ENCODE data around the gene PLCB2. TPM values are rescaled to one million over a fixed set of nuclear protein-coding genes. Genes with fewer than 3 reads are reported as not detected.

The PLCB2 gene
- total and polyA plus RNA-seq, 4 donors: 7.6 to 21.8 (median 16.5) TPM

- Histone ChIP-seq H3K4me1 (ENCODE audit: control insufficient read depth, insufficient read depth, low read length) (peaks cover 50% of the 10 kb centered on the region), H3K27ac (ENCODE audit: low read depth, low read length) (no peak overlapping the region), H3K27me3 (ENCODE audit: control insufficient read depth, insufficient read depth, low read length) (peaks cover 37% of the 10 kb centered on the region), H3K4me3 (ENCODE audit: low read depth, low read length) (no peak overlapping the region), H3K36me3 (ENCODE audit: control insufficient read depth, insufficient read depth, low read length) (peaks cover 13% of the 10 kb centered on the region), H3K9me3 (ENCODE audit: control insufficient read depth, insufficient read depth, low read length) (no peaks in the 10 kb centered on the region)
- 70% methylated on average over 4 of the region's 4 CpGs for WGBS (ENCODE audit: insufficient coverage)
- no peak for DNase-seq (ENCODE audit: low read depth in 4 of 6, low spot score in 6 of 6)
Measured at GRCh38 chr15:40287968-40288367, 19.8 kb downstream of the PLCB2 start.

GRCh38 chr15:40287505-40287904 is 20.2 kb downstream of the PLCB2 start:
- peaks cover 13% of the 10 kb centered on the region for H3K36me3 ChIP-seq (ENCODE audit: control insufficient read depth, insufficient read depth, low read length)
- 80% methylated on average over 1 of the region's 3 CpGs for WGBS (ENCODE audit: insufficient coverage)
- no peak overlapping the region for H3K4me3 ChIP-seq (ENCODE audit: low read depth, low read length)
- no peaks in the 10 kb centered on the region for H3K9me3 ChIP-seq (ENCODE audit: control insufficient read depth, insufficient read depth, low read length)
- no peak overlapping the region for H3K27ac ChIP-seq (ENCODE audit: low read depth, low read length)
- H3K27me3 ChIP-seq (ENCODE audit: control insufficient read depth, insufficient read depth, low read length): peaks cover 42% of the 10 kb centered on the region
- DNase-seq (ENCODE audit: low read depth in 4 of 6, low spot score in 6 of 6): no peak
- H3K4me1 ChIP-seq (ENCODE audit: control insufficient read depth, insufficient read depth, low read length): peaks cover 53% of the 10 kb centered on the region

DNA sequence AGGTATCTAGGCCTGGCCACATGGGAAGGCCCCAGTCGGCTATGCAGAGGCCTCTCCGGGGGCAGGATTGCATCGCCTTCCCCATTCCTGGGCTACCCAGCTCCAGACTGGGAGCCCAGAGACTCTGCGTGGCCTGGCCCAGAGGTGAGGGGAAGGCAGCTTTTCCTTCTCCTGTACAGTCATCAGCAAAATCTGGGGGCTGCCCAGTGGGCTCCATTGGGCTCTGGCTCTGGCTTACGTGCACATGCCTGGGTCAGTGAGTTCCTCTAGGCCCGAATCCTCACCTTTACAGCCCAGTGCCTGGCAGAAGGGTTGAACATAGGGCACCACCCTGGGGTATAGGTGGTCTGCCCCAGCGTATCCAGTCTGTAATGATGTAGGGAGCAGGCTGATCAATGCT is 20.9 kb downstream of the PLCB2 start:
- peaks cover 45% of the 10 kb centered on the region for H3K27me3 ChIP-seq (ENCODE audit: control insufficient read depth, insufficient read depth, low read length)
- DNase-seq (ENCODE audit: low read depth in 4 of 6, low spot score in 6 of 6): no peak
- H3K9me3 ChIP-seq (ENCODE audit: control insufficient read depth, insufficient read depth, low read length): no peaks in the 10 kb centered on the region
- H3K4me3 ChIP-seq (ENCODE audit: low read depth, low read length): no peak overlapping the region
- no peak overlapping the region for H3K27ac ChIP-seq (ENCODE audit: low read depth, low read length)
- peaks cover 50% of the 10 kb centered on the region for H3K4me1 ChIP-seq (ENCODE audit: control insufficient read depth, insufficient read depth, low read length)
- peaks cover 13% of the 10 kb centered on the region for H3K36me3 ChIP-seq (ENCODE audit: control insufficient read depth, insufficient read depth, low read length)
- 79% methylated on average over 6 of the region's 7 CpGs for WGBS (ENCODE audit: insufficient coverage)

- Histone ChIP-seq H3K4me3 (ENCODE audit: low read depth, low read length) (no peak overlapping the region), H3K27me3 (ENCODE audit: control insufficient read depth, insufficient read depth, low read length) (peaks cover 48% of the 10 kb centered on the region)
Measured at GRCh38 chr15:40286061-40286532, 21.6 kb downstream of the PLCB2 start.

DNA sequence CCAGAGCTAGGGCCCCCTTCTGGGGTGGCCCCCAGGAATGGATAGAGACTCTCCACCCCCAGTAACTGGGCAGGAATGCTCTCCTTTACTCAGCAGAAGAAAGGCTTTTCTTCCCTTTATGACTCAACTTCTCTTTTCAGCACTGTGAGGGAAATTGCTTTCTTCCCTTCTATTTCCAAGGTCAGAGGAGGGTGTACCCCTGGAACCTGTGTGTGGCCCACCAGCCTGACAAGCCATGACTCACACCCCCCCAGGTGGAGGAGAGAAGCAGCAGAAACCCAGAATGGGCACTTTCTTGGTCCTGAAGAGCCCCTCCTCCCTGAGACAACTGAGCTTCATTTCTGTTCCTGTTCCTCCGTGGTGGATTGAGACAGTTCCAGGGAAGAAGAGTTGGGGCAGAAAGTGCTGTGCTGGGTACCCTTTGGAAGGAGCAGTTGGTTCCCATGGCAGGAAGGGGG is 22.2 kb downstream of the PLCB2 start:
- peaks cover 13% of the 10 kb centered on the region for H3K36me3 ChIP-seq (ENCODE audit: control insufficient read depth, insufficient read depth, low read length)
- H3K4me3 ChIP-seq (ENCODE audit: low read depth, low read length): no peak overlapping the region
- H3K27ac ChIP-seq (ENCODE audit: low read depth, low read length): no peak overlapping the region
- H3K27me3 ChIP-seq (ENCODE audit: control insufficient read depth, insufficient read depth, low read length): peaks cover 53% of the 10 kb centered on the region
- no peaks in the 10 kb centered on the region for H3K9me3 ChIP-seq (ENCODE audit: control insufficient read depth, insufficient read depth, low read length)
- H3K4me1 ChIP-seq (ENCODE audit: control insufficient read depth, insufficient read depth, low read length): peaks cover 47% of the 10 kb centered on the region
- no peak for DNase-seq (ENCODE audit: low read depth in 4 of 6, low spot score in 6 of 6)
- WGBS (ENCODE audit: insufficient coverage): 0% methylated on average over 1 of the region's 1 CpG

More at GRCh38 chr15:40286061-40286532, 21.6 kb downstream of the PLCB2 start:
- Histone ChIP-seq H3K9me3 (ENCODE audit: control insufficient read depth, insufficient read depth, low read length) (no peaks in the 10 kb centered on the region), H3K36me3 (ENCODE audit: control insufficient read depth, insufficient read depth, low read length) (peaks cover 13% of the 10 kb centered on the region), H3K4me1 (ENCODE audit: control insufficient read depth, insufficient read depth, low read length) (peaks cover 49% of the 10 kb centered on the region), H3K27ac (ENCODE audit: low read depth, low read length) (no peak overlapping the region)
- peak in 1 of 6 donors; percentile 45 for DNase-seq (ENCODE audit: low read depth in 4 of 6, low spot score in 6 of 6)
- 67% methylated on average over 5 of the region's 7 CpGs for WGBS (ENCODE audit: insufficient coverage)

GRCh38 chr15:40285151-40285550 is 22.6 kb downstream of the PLCB2 start:
- H3K27me3 ChIP-seq (ENCODE audit: control insufficient read depth, insufficient read depth, low read length): peaks cover 53% of the 10 kb centered on the region

GRCh38 chr15:40283615-40284300 is 24.0 kb downstream of the PLCB2 start:
- Histone ChIP-seq H3K27me3 (ENCODE audit: control insufficient read depth, insufficient read depth, low read length) (peaks cover 66% of the 10 kb centered on the region), H3K27ac (ENCODE audit: low read depth, low read length) (no peak overlapping the region), H3K4me3 (ENCODE audit: low read depth, low read length) (no peak overlapping the region), H3K9me3 (ENCODE audit: control insufficient read depth, insufficient read depth, low read length) (no peaks in the 10 kb centered on the region), H3K36me3 (ENCODE audit: control insufficient read depth, insufficient read depth, low read length) (peaks cover 12% of the 10 kb centered on the region), H3K4me1 (ENCODE audit: control insufficient read depth, insufficient read depth, low read length) (peaks cover 55% of the 10 kb centered on the region)
- DNase-seq (ENCODE audit: low read depth in 4 of 6, low spot score in 6 of 6): no peak
- WGBS (ENCODE audit: insufficient coverage): 19% methylated on average over 24 of the region's 33 CpGs

More at GRCh38 chr15:40285151-40285550, 22.6 kb downstream of the PLCB2 start:
- Histone ChIP-seq H3K4me1 (ENCODE audit: control insufficient read depth, insufficient read depth, low read length) (peaks cover 47% of the 10 kb centered on the region), H3K4me3 (ENCODE audit: low read depth, low read length) (no peak overlapping the region), H3K27ac (ENCODE audit: low read depth, low read length) (no peak overlapping the region), H3K9me3 (ENCODE audit: control insufficient read depth, insufficient read depth, low read length) (no peaks in the 10 kb centered on the region), H3K36me3 (ENCODE audit: control insufficient read depth, insufficient read depth, low read length) (peaks cover 13% of the 10 kb centered on the region)
- WGBS (ENCODE audit: insufficient coverage): 61% methylated on average over 4 of the region's 4 CpGs
- DNase-seq (ENCODE audit: low read depth in 4 of 6, low spot score in 6 of 6): peak in 1 of 6 donors; percentile 60

DNA sequence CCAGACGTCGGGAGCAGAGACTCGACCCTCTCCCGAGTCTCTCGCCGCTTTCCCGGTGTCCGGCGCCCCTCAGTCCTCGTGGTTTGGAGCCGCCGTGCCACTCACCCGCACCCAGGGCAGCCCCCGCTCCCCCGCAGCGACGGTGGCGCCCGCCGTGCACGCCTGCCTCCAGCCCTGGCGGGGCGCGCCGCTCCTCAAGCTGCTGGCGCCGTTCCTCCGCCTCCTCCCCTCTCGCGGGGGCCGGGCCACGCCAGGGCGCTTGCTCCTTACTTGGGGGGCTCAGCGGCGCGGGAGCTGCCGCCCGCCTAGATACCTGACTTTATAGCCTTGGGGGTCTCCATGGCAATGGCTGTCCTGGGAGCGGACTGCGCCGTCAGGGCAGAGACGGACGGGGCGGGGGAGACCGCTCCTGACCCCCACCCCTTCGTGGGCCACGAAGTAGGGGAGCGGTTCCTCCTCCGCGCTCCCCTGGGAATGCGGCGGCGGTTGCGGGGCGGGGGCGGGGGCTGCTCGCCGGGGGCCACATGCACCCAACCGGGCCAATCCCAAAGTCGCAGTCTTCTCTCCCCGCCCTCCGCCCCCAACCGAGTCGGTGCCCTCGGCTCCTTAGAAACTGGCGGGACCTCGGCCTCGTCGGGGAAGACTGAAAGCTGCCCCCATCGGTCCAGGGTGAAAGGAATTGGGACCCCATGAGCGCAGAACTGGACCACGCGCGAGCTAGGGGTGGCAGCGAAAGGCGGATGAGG is 24.7 kb downstream of the PLCB2 start, which contains the start of gene ANKRD63:
ANKRD63 (minus strand) TSS at position 196 of the 746 bp plus-strand sequence. CDS start 478 bp downstream, outside the sequence.
- H3K9me3 ChIP-seq (ENCODE audit: control insufficient read depth, insufficient read depth, low read length): no peaks in the 10 kb centered on the region
- DNase-seq (ENCODE audit: low read depth in 4 of 6, low spot score in 6 of 6): peak in 1 of 6 donors; percentile 56
- H3K27me3 ChIP-seq (ENCODE audit: control insufficient read depth, insufficient read depth, low read length): peaks cover 69% of the 10 kb centered on the region
- peaks cover 55% of the 10 kb centered on the region for H3K4me1 ChIP-seq (ENCODE audit: control insufficient read depth, insufficient read depth, low read length)
- H3K27ac ChIP-seq (ENCODE audit: low read depth, low read length): no peak within 1 kb of the TSS
- peaks cover 4% of the 10 kb centered on the region for H3K36me3 ChIP-seq (ENCODE audit: control insufficient read depth, insufficient read depth, low read length)
- under 1% methylated on average over 76 of the region's 76 CpGs for WGBS (ENCODE audit: insufficient coverage)
- no peak within 1 kb of the TSS for H3K4me3 ChIP-seq (ENCODE audit: low read depth, low read length)

DNA sequence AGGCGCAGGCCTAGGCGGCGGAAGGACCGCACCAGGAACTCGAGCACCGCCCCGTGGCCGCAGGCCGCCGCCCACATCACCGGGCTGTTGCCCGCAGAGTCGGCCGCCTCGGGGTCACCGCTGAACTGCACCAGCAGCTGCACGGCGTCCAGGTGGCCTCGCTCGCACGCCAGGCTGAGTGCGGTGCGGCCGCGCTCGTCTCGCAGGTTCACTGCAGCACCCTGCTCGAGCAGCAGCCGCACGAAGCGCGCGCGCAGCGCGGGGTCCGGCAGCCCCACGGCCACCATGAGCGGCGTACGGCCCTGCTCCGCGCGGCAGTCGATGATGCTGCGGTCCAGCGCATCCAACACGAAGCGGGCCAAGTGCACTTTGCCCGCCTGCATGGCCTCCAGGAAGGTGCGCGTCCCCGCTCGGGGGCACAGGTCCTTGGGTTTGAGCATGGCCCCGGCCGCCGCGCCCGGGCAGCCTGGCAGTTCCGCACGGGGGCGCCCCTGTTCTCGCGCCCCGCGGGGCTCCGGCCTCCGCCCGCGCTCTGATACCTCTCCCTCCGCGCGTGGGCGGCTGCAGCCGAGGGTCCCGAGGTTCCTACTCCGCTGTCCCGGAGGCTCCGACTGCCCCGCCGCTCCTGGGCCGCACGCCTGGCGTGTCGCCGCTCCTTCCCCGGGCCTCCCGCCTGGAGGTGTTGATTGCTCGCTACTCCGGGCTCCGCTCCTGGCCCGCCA is 25.4 kb downstream of the PLCB2 start:
- peaks cover 58% of the 10 kb centered on the region for H3K4me1 ChIP-seq (ENCODE audit: control insufficient read depth, insufficient read depth, low read length)
- H3K9me3 ChIP-seq (ENCODE audit: control insufficient read depth, insufficient read depth, low read length): no peaks in the 10 kb centered on the region
- peak in 2 of 6 donors; percentile 48 to 55 for DNase-seq (ENCODE audit: low read depth in 4 of 6, low spot score in 6 of 6)
- H3K27ac ChIP-seq (ENCODE audit: low read depth, low read length): no peak overlapping the region
- peaks cover 76% of the 10 kb centered on the region for H3K27me3 ChIP-seq (ENCODE audit: control insufficient read depth, insufficient read depth, low read length)
- no peak overlapping the region for H3K4me3 ChIP-seq (ENCODE audit: low read depth, low read length)
- under 1% methylated on average over 92 of the region's 92 CpGs for WGBS (ENCODE audit: insufficient coverage)
- H3K36me3 ChIP-seq (ENCODE audit: control insufficient read depth, insufficient read depth, low read length): peaks cover 10% of the 10 kb centered on the region
